Fibroblast of lung (primary cell): Measurements from ENCODE around the gene BCKDK. TPM values are rescaled to one million over a fixed set of nuclear protein-coding genes. Genes with fewer than 3 reads are reported as not detected.
A peak's percentile ranks its signal among the peaks of the same experiment; 100 is the strongest.

Experiments used
- DNase-seq, 2 donors: peaks; one replicate each; pipeline versions ENCODE4 v3.0.0 to v3.0.0-alpha.2; 2010; ENCODE audit warnings: low read depth in 2 of 2
- H2AFZ ChIP-seq: 2 replicates; pipeline ENCODE4 v1.5.1; 2012; ENCODE audit warnings: low read length, control low read depth, inconsistent platforms
- H3K27ac ChIP-seq: 2 replicates; pipeline ENCODE4 v1.5.1; 2011; ENCODE audit warnings: low read length, control low read depth; ENCODE audit not compliant: insufficient read depth
- H3K27me3 ChIP-seq: 2 replicates; pipeline ENCODE4 v1.5.1; 2011; ENCODE audit warnings: mild to moderate bottlenecking, low read length; ENCODE audit not compliant: control insufficient read depth, insufficient read depth
- H3K36me3 ChIP-seq: 2 replicates; pipeline ENCODE4 v1.5.1; 2011; ENCODE audit warnings: low read length; ENCODE audit not compliant: control insufficient read depth, insufficient read depth
- H3K4me1 ChIP-seq: 2 replicates; pipeline ENCODE4 v1.5.1; 2011; ENCODE audit warnings: low read length; ENCODE audit not compliant: control insufficient read depth, insufficient read depth; ENCODE audit errors: extremely low read depth
- H3K4me2 ChIP-seq: 2 replicates; pipeline ENCODE4 v1.5.1; 2011; ENCODE audit warnings: low read length, control low read depth; ENCODE audit not compliant: insufficient read depth; ENCODE audit errors: extremely low read depth
- H3K4me3 ChIP-seq, 4 experiments: fragments of 200-600 bp in 1 of 4; sonication (generic) in 1 of 4; replicated peaks in 1 of 4; 2 replicates each; pipeline ENCODE4 v1.5.1; 2011 to 2016; ENCODE audit warnings: low read length in 4 of 4, low read depth in 3 of 4, mild to moderate bottlenecking in 3 of 4, control low read depth in 2 of 4, inconsistent platforms in 1 of 4, mixed read lengths in 1 of 4; ENCODE audit not compliant: insufficient read depth in 1 of 4; ENCODE audit errors: control extremely low read depth in 1 of 4
- H3K79me2 ChIP-seq: 2 replicates; pipeline ENCODE4 v1.5.1; 2012; ENCODE audit warnings: mild to moderate bottlenecking, low read length, inconsistent platforms; ENCODE audit not compliant: control insufficient read depth, insufficient read depth
- H3K9ac ChIP-seq: 2 replicates; pipeline ENCODE4 v1.5.1; 2011; ENCODE audit warnings: mild to moderate bottlenecking, low read length, control low read depth; ENCODE audit not compliant: insufficient read depth
- H3K9me3 ChIP-seq: 2 replicates; pipeline ENCODE4 v1.5.1; 2012; ENCODE audit warnings: low read depth, low read length; ENCODE audit not compliant: control insufficient read depth, insufficient read depth
- H4K20me1 ChIP-seq: 2 replicates; pipeline ENCODE4 v1.5.1; 2011; ENCODE audit warnings: low read length; ENCODE audit not compliant: control insufficient read depth, insufficient read depth; ENCODE audit errors: extremely low read depth
- EZH2 ChIP-seq: IDR thresholded peaks from 2 replicates; pipeline ENCODE4 v1.5.1; 2012; ENCODE audit warnings: low read length, control low read depth, mild to moderate bottlenecking; ENCODE audit errors: missing control alignments
- polyA plus RNA-seq, 2 donors: library from polyadenylated mRNA; depleted of rRNA in 1 of 2; stranded (reverse) in 1 of 2; unstranded in 1 of 2; fragments of >200 nt; gene quantifications; 2 replicates each; pipeline ENCODE4 v1.2.1, GENCODE V29; 2011 to 2012; ENCODE audit warnings: missing spikeins in 1 of 2
- total RNA-seq: library from RNA; depleted of rRNA; stranded (reverse); fragments of >200 nt; gene quantifications from 2 replicates; pipeline ENCODE4 v1.2.1, GENCODE V29; 2014
- TF ChIP-seq, protein P1 (sequence below), 2 donors: IDR thresholded peaks in 1 of 2; conservative IDR thresholded peaks in 1 of 2; 1 replicate in 1 of 2; 2 replicates in 1 of 2; pipeline ENCODE4 v1.5.1; 2011 to 2012; ENCODE audit warnings: low read length in 2 of 2, control low read depth in 1 of 2, inconsistent platforms in 1 of 2, low read depth in 1 of 2, mild to moderate bottlenecking in 1 of 2

The BCKDK gene
- total and polyA plus RNA-seq, 2 donors (not counting 1 experiment from before 2014, with no cell fraction given), result 18.5 to 34.8 TPM

GRCh38 chr16:31157136-31157535 lies 49.0 kb downstream of the BCKDK start:
- Histone ChIP-seq H4K20me1 (no peaks in the 10 kb centered on the region), H3K4me3 (no peak overlapping the region), H3K4me2 (peak overlapping the region; percentile 32), H3K9ac (no peak overlapping the region), H2AFZ (no peak overlapping the region), H3K27me3 (no peaks in the 10 kb centered on the region), H3K9me3 (no peaks in the 10 kb centered on the region), H3K4me1 (no peaks in the 10 kb centered on the region), H3K36me3 (no peaks in the 10 kb centered on the region), H3K27ac (no peak overlapping the region), H3K79me2 (no peaks in the 10 kb centered on the region)
- DNase-seq, result no peak
- TF ChIP-seq, protein P1, sequence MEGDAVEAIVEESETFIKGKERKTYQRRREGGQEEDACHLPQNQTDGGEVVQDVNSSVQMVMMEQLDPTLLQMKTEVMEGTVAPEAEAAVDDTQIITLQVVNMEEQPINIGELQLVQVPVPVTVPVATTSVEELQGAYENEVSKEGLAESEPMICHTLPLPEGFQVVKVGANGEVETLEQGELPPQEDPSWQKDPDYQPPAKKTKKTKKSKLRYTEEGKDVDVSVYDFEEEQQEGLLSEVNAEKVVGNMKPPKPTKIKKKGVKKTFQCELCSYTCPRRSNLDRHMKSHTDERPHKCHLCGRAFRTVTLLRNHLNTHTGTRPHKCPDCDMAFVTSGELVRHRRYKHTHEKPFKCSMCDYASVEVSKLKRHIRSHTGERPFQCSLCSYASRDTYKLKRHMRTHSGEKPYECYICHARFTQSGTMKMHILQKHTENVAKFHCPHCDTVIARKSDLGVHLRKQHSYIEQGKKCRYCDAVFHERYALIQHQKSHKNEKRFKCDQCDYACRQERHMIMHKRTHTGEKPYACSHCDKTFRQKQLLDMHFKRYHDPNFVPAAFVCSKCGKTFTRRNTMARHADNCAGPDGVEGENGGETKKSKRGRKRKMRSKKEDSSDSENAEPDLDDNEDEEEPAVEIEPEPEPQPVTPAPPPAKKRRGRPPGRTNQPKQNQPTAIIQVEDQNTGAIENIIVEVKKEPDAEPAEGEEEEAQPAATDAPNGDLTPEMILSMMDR (conservative IDR thresholded peaks at IDR 0.05 in 1 of 2, IDR thresholded peaks at IDR 0.05 in 1 of 2; ENCODE audit: low read depth in 1 of 2, low read length in 2 of 2), result no peak
- no peak for TF ChIP-seq EZH2

Other genes with a start within 250 kb of the BCKDK start
- 28.2 and 31.3 TPM in 2 replicates for gene BCL7C, start 214.3 kb upstream of the BCKDK start, total RNA-seq
- gene BCL7C, start 214.3 kb upstream of the BCKDK start, polyA plus RNA-seq, result 24.8 and 25.6 TPM in 2 replicates
- 1.8 and 5.3 TPM in 2 replicates for gene CTF1, start 211.8 kb upstream of the BCKDK start, total RNA-seq
- 8.8 and 9.8 TPM in 2 replicates for gene CTF1, start 211.8 kb upstream of the BCKDK start, polyA plus RNA-seq
- 13.1 and 14.5 TPM in 2 replicates for gene FBXL19, start 184.8 kb upstream of the BCKDK start, total RNA-seq
- gene FBXL19, start 184.8 kb upstream of the BCKDK start, polyA plus RNA-seq, result 3.1 and 3.9 TPM in 2 replicates
- gene ORAI3, start 159.3 kb upstream of the BCKDK start, total RNA-seq, result 44.2 and 74.1 TPM in 2 replicates
- gene ORAI3, start 159.3 kb upstream of the BCKDK start, polyA plus RNA-seq, result 24.6 and 41.1 TPM in 2 replicates
- 1.5 and 3.5 TPM in 2 replicates for gene SETD1A, start 150.6 kb upstream of the BCKDK start, total RNA-seq
- gene SETD1A, start 150.6 kb upstream of the BCKDK start, polyA plus RNA-seq, result 1.4 and 2.3 TPM in 2 replicates
- gene HSD3B7, start 123.2 kb upstream of the BCKDK start, total RNA-seq, result 32.9 and 47.9 TPM in 2 replicates
- 13.2 and 15.9 TPM in 2 replicates for gene HSD3B7, start 123.2 kb upstream of the BCKDK start, polyA plus RNA-seq
- 1.3 and 2.1 TPM in 2 replicates for gene STX1B, start 97.7 kb upstream of the BCKDK start, total RNA-seq
- gene STX1B, start 97.7 kb upstream of the BCKDK start, polyA plus RNA-seq, result 1.3 and 4.2 TPM in 2 replicates
- gene STX4, start 74.8 kb upstream of the BCKDK start, total RNA-seq, result 28.0 and 37.5 TPM in 2 replicates
- 42.8 and 53.9 TPM in 2 replicates for gene STX4, start 74.8 kb upstream of the BCKDK start, polyA plus RNA-seq
- gene ZNF668, start 34.1 kb upstream of the BCKDK start, total RNA-seq, result 9.0 and 12.1 TPM in 2 replicates
- gene ZNF668, start 34.1 kb upstream of the BCKDK start, polyA plus RNA-seq, result 8.1 and 13.8 TPM in 2 replicates
- 12.3 and 13.2 TPM in 2 replicates for gene ZNF646, start 34.0 kb upstream of the BCKDK start, total RNA-seq
- 2.6 and 2.7 TPM in 2 replicates for gene ZNF646, start 34.0 kb upstream of the BCKDK start, polyA plus RNA-seq
- 1.0 and 1.7 TPM in 2 replicates for gene PRSS53, start 19.4 kb upstream of the BCKDK start, total RNA-seq
- 0.61 and 0.78 TPM in 2 replicates for gene PRSS53, start 19.4 kb upstream of the BCKDK start, polyA plus RNA-seq
- gene VKORC1, start 13.6 kb upstream of the BCKDK start, total RNA-seq, result 94.0 and 118 TPM in 2 replicates
- 264 and 301 TPM in 2 replicates for gene VKORC1, start 13.6 kb upstream of the BCKDK start, polyA plus RNA-seq
- gene KAT8, start 9.3 kb downstream of the BCKDK start, total RNA-seq, result 30.4 and 39.3 TPM in 2 replicates
- gene KAT8, start 9.3 kb downstream of the BCKDK start, polyA plus RNA-seq, result 19.7 and 23.9 TPM in 2 replicates
- gene PRSS8, start 27.3 kb downstream of the BCKDK start, total RNA-seq, result not detected in 2 replicates
- gene PRSS8, start 27.3 kb downstream of the BCKDK start, polyA plus RNA-seq, result not detected in 2 replicates
- 0.17 TPM in 1 of 2 replicates, not detected in the other for gene PRSS36, start 41.7 kb downstream of the BCKDK start, total RNA-seq
- gene PRSS36, start 41.7 kb downstream of the BCKDK start, polyA plus RNA-seq, result 0.10 and 0.20 TPM in 2 replicates
- 34.4 and 44.3 TPM in 2 replicates for gene FUS, start 71.8 kb downstream of the BCKDK start, total RNA-seq
- 199 and 263 TPM in 2 replicates for gene FUS, start 71.8 kb downstream of the BCKDK start, polyA plus RNA-seq
- 103 and 109 TPM in 2 replicates for gene PYCARD, start 94.4 kb downstream of the BCKDK start, total RNA-seq
- 15.4 and 18.4 TPM in 2 replicates for gene PYCARD, start 94.4 kb downstream of the BCKDK start, polyA plus RNA-seq
- gene TRIM72, start 105.7 kb downstream of the BCKDK start, total RNA-seq, result under 0.01 TPM in 1 of 2 replicates, not detected in the other
- gene TRIM72, start 105.7 kb downstream of the BCKDK start, polyA plus RNA-seq, result not detected in 2 replicates
- gene PYDC1, start 108.7 kb downstream of the BCKDK start, total RNA-seq, result not detected in 2 replicates
- not detected in 2 replicates for gene PYDC1, start 108.7 kb downstream of the BCKDK start, polyA plus RNA-seq
- under 0.01 TPM in 1 of 2 replicates, not detected in the other for gene ITGAM, start 151.6 kb downstream of the BCKDK start, total RNA-seq
- 0.02 TPM in 1 of 2 replicates, not detected in the other for gene ITGAM, start 151.6 kb downstream of the BCKDK start, polyA plus RNA-seq
- under 0.01 TPM in 2 replicates for gene ITGAX, start 246.8 kb downstream of the BCKDK start, total RNA-seq
- gene ITGAX, start 246.8 kb downstream of the BCKDK start, polyA plus RNA-seq, result not detected in 2 replicates